ENCODE results near the gene POLK.
"Not testable (repeated sequence)": the region's sequence is repeated elsewhere in the genome, so short reads cannot be mapped to it uniquely, and the experiment has no call there.

The POLK gene

GRCh38 chr5:75547812-75548211, 36.1 kb downstream of the POLK start:
- DNase-seq (ENCODE audit: low spot score): no peak

- no peak for DNase-seq (ENCODE audit: low spot score)
Observed at GRCh38 chr5:75550597-75550996, 38.9 kb downstream of the POLK start.

- DNase-seq (ENCODE audit: low spot score): no peak
Observed at GRCh38 chr5:75551471-75551870, 39.8 kb downstream of the POLK start.

GRCh38 chr5:75552764-75553163, 41.1 kb downstream of the POLK start:
- no peak for DNase-seq (ENCODE audit: low spot score)

- DNase-seq (ENCODE audit: low spot score): no peak
Observed at GRCh38 chr5:75553358-75553757, 41.7 kb downstream of the POLK start.

GRCh38 chr5:75558221-75558620, 46.5 kb downstream of the POLK start:
- DNase-seq (ENCODE audit: low spot score): no peak

GRCh38 chr5:75558981-75559632, 47.4 kb downstream of the POLK start:
- DNase-seq (ENCODE audit: low spot score): no peak

GRCh38 chr5:75560655-75561054, 49.0 kb downstream of the POLK start:
- DNase-seq (ENCODE audit: low spot score): not testable (repeated sequence)

- DNase-seq (ENCODE audit: low spot score): not testable (repeated sequence)
Observed at GRCh38 chr5:75565991-75566709, 54.5 kb downstream of the POLK start.

- no peak for DNase-seq (ENCODE audit: low spot score)
Observed at GRCh38 chr5:75566710-75567309, 55.1 kb downstream of the POLK start.

- DNase-seq (ENCODE audit: low spot score): no peak
Observed at GRCh38 chr5:75567710-75568109, 56.0 kb downstream of the POLK start.

- no peak for DNase-seq (ENCODE audit: low spot score)
Observed at GRCh38 chr5:75568202-75568601, 56.5 kb downstream of the POLK start.

- DNase-seq (ENCODE audit: low spot score): no peak
Observed at GRCh38 chr5:75571547-75571946, 59.9 kb downstream of the POLK start.

GRCh38 chr5:75574791-75575190, 63.1 kb downstream of the POLK start:
- no peak for DNase-seq (ENCODE audit: low spot score)

- not testable (repeated sequence) for DNase-seq (ENCODE audit: low spot score)
Observed at GRCh38 chr5:75578280-75578679, 66.6 kb downstream of the POLK start.

GRCh38 chr5:75584641-75585040, 73.0 kb downstream of the POLK start:
- DNase-seq (ENCODE audit: low spot score): no peak

GRCh38 chr5:75588666-75589065, 77.0 kb downstream of the POLK start:
- no peak for DNase-seq (ENCODE audit: low spot score)

GRCh38 chr5:75600535-75600934, 88.8 kb downstream of the POLK start:
- no peak for DNase-seq (ENCODE audit: low spot score)

- DNase-seq (ENCODE audit: low spot score): no peak
Observed at GRCh38 chr5:75601567-75601966, 89.9 kb downstream of the POLK start.

- no peak for DNase-seq (ENCODE audit: low spot score)
Observed at GRCh38 chr5:75601996-75602395, 90.3 kb downstream of the POLK start.

GRCh38 chr5:75603371-75603770, 91.7 kb downstream of the POLK start:
- DNase-seq (ENCODE audit: low spot score): no peak

GRCh38 chr5:75603821-75604220, 92.1 kb downstream of the POLK start:
- DNase-seq (ENCODE audit: low spot score): no peak

- DNase-seq (ENCODE audit: low spot score): not testable (repeated sequence)
Observed at GRCh38 chr5:75607341-75607740, 95.7 kb downstream of the POLK start.
